Measurements from ENCODE around the gene IMPA2.
A peak's percentile ranks its signal among the peaks of the same experiment; 100 is the strongest.

IMPA2 gene

GRCh38 chr18:12008181-12008767, 27.0 kb downstream of the IMPA2 start:
- DNase-seq (ENCODE audit: low read depth, low spot score) = no peak

GRCh38 chr18:12008842-12009580, 27.7 kb downstream of the IMPA2 start:
- no peak for DNase-seq (ENCODE audit: low read depth, low spot score)

GRCh38 chr18:12009581-12010140, 28.4 kb downstream of the IMPA2 start:
- DNase-seq (ENCODE audit: low read depth, low spot score) = no peak

DNA sequence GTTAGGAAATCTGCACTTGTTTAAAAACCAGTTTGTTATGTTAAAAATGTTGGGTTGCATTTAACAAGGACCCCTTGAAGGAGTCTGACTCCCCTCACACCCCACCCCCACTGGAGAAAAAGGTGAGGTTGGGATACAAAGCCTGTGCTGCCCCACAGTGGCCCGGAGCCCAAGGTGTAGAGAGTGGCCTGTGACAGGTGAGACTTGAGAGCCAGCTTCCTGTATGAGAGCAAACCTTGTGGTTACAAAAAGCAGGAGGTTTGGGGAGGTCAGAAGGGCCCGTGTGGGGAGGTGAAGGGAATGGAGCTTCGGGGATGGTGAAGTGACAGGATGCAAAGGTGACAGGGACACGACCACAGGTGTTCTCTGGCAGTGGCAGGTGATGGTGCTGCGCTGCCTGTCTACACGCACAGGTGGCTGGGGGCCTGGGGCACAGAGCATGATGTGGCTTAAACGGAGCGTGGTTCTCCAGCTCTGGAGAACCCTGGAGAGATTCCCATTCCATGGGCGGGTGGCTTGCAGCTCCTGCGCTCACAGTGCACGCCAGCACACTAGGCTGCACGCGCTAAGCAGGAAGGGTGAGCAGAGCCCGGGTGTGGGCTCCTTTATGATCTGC, 29.0 kb downstream of the IMPA2 start:
- DNase-seq (ENCODE audit: low read depth, low spot score) = no peak

GRCh38 chr18:12011199-12011956, 30.1 kb downstream of the IMPA2 start:
- DNase-seq (ENCODE audit: low read depth, low spot score) = no peak

GRCh38 chr18:12011957-12012549, 30.7 kb downstream of the IMPA2 start:
- DNase-seq (ENCODE audit: low read depth, low spot score) = peak; percentile 83

- DNase-seq (ENCODE audit: low read depth, low spot score) = no peak
Observed at GRCh38 chr18:12012697-12013096, 31.4 kb downstream of the IMPA2 start.

DNA sequence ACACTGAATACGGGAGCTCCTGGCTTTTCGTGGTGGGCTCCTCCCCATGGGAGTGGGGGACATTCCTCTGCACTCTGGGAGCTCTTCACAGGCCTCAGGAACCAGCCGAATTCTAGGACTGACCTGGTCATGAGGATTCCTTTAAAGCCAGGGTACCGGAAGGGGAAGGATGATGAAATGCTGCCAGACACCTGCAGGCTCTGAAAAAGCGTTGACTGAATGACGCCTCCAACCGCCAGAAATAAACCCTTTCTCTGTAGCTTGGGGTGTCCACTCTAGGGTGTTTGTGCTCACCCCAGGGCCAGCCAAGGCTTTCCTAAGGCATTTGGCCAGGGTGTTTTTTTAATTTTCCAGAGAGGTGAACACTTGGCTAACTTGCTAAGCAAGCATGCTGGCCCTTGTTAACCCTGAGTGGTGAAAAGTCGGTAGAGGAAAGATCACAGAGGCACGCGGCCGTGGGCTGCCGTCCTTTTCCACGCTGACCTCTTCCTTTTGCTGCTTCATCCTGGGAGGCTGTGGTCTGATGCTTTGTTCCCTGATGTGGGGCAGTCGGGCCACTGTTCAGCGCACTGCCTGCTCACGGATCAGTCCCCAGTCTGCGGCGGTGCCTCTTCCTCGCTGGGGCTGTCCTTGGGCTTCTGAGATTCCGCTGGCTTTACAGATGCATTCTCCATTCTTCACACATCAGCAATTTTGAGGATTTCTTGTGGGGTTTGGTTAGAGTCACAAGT, 32.0 kb downstream of the IMPA2 start:
- DNase-seq (ENCODE audit: low read depth, low spot score) = no peak

DNA sequence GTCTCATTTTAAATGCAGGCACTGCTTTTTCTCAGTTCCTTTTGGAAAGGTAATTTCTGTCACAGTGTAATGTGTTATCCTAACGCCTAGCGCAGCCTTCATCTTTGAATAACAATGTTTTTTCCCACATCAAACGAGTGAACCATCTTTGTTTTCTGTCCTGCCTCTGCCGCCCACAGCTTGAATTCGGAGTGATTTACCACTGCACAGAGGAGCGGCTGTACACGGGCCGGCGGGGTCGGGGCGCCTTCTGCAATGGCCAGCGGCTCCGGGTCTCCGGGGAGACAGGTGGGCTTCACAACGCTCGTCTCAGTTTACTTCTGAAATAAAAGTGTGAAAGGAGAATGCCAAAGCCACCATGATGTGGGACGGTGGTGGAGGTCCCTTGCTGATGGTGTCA, 32.8 kb downstream of the IMPA2 start:
- DNase-seq (ENCODE audit: low read depth, low spot score) = no peak

GRCh38 chr18:12014521-12015415, 33.5 kb downstream of the IMPA2 start:
- DNase-seq (ENCODE audit: low read depth, low spot score) = no peak

GRCh38 chr18:12015416-12016062, 34.2 kb downstream of the IMPA2 start:
- DNase-seq (ENCODE audit: low read depth, low spot score) = no peak

DNA sequence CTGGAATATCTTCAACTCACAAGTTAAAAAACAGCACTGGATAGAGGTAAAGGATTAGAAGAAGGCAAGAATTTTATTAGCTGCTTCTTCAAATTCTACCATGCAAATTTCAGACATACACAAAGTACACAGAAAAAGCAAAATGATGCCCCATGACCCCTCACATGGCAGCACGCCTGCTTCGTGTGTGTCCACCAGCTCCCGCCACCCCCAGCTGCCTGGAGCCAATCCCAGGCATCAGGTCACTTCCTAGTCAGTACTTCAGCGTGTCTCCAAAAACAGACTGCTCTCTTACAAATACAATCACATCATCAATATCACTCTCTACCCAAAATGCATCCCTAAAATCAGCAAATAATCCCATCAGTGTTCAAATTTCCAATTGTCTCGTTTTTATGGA, 35.8 kb downstream of the IMPA2 start:
- no peak for DNase-seq (ENCODE audit: low read depth, low spot score)

- DNase-seq (ENCODE audit: low read depth, low spot score) = no peak
Observed at GRCh38 chr18:12018861-12019260, 37.6 kb downstream of the IMPA2 start.

DNA sequence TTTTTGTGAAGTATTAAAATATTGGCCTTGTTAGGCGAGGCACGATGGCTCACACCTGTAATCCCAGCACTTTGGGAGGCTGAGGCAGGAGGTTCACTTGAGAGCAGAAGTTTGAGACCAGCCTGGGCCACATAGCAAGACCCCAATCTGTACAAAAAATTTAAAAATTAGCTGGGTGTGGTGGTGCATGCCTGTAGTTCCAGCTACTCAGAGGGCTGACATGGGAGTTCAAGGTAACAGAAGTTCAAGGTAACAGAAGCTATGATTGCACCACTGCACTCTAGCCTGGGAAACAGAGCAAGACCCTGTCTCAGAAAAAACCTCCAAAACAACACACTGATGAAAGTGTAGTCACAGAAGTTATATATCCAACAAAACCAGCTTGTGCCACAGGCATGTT, 39.8 kb downstream of the IMPA2 start:
- DNase-seq (ENCODE audit: low read depth, low spot score) = no peak

- no peak for DNase-seq (ENCODE audit: low read depth, low spot score)
Observed at GRCh38 chr18:12021596-12021995, 40.3 kb downstream of the IMPA2 start.

DNA sequence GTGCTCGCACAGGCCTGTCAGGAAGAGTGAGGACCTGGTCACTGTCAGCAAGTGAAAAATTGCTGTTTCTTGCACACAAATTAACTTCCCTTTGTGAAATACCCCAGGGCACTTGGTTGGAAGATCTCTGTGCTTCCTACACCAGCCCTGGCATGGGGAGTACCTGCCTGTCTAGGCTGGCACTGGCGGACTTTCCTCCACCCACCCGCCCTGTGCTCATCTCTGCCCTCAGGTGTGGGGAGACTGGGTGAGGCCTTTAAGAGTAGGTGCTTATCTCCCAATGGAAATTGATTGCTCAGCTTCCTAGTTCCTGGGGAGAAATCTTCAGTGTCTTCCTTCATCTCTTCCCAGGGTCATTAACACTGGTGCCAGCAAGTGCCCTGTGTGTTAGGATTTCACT, 42.1 kb downstream of the IMPA2 start:
- no peak for DNase-seq (ENCODE audit: low read depth, low spot score)

GRCh38 chr18:12026562-12026961, 45.3 kb downstream of the IMPA2 start:
- DNase-seq (ENCODE audit: low read depth, low spot score) = no peak

- DNase-seq (ENCODE audit: low read depth, low spot score) = no peak
Observed at GRCh38 chr18:12027046-12027445, 45.7 kb downstream of the IMPA2 start.

- DNase-seq (ENCODE audit: low read depth, low spot score) = no peak
Observed at GRCh38 chr18:12027480-12027879, 46.2 kb downstream of the IMPA2 start.

Data from brain pericyte (primary cell).